ENCODE measurements around the gene ALDH16A1. TPM values are rescaled to one million over a fixed set of nuclear protein-coding genes. Genes with fewer than 3 reads are reported as not detected.
"Not testable (repeated sequence)": the region's sequence is repeated elsewhere in the genome, so short reads cannot be mapped to it uniquely, and the experiment has no call there.

The ALDH16A1 gene
- total RNA-seq, 2 donors from 2014 or later: 25.9 to 38.9 TPM

DNA sequence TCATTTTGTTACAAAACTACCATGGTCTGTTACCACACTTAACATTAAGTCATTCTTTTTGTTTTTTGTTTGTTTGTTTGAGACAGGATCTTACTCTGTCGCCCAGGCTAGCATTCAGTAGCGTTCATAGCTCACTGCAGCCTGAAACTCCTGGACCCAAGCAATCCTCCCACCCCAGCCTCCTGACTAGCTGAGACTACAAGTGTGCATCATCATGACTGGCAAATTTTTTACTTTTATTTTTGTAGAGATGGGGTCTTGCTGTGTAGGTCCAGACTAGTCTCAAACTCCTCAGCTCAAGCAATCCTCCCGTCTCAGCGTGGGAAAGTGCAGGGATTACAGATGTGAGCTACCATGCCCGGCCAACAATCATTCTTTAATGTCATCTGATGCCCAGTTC, 3.3 kb downstream of the ALDH16A1 start:
- peak overlapping the region in 1 of 4 donors; percentile 36 for H3K27ac ChIP-seq
- intact Hi-C loops (cut with DNase I): no loop called here

DNA sequence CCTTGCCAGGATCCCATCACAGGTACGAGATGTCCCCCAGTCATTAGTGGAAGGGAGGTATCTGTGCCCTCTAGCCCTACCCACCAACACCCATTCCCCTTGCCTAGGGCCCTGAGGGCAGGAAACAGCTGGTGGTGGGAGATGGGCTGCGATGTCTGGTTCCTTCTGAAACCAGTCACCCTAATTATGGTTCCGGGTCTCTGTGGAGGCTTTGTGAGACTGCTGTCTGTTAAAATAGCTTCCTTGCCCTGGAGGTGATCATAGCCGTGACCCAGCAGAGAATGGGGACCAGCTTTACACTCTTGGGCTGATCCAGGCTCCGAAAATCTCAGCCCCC, 5.5 kb downstream of the ALDH16A1 start:
- Histone ChIP-seq H3K4me3 (no peak overlapping the region), H3K9me3 (no peaks in the 10 kb centered on the region), H3K4me1 (peaks cover 11% of the 10 kb centered on the region), H3K27ac (no peak overlapping the region), H3K27me3 (no peaks in the 10 kb centered on the region), H3K36me3 (replicated peaks in 1 of 2; ENCODE audit: insufficient read depth in 1 of 2, low read depth in 2 of 2) (no peaks in the 10 kb centered on the region)
- DNase-seq (no peak), ATAC-seq (no peak)
- 88 to 90% methylated on average over 5 of the region's 5 CpGs for WGBS, 2 donors
- intact Hi-C loops (cut with DNase I): no loop called here
- TF ChIP-seq, protein P1, sequence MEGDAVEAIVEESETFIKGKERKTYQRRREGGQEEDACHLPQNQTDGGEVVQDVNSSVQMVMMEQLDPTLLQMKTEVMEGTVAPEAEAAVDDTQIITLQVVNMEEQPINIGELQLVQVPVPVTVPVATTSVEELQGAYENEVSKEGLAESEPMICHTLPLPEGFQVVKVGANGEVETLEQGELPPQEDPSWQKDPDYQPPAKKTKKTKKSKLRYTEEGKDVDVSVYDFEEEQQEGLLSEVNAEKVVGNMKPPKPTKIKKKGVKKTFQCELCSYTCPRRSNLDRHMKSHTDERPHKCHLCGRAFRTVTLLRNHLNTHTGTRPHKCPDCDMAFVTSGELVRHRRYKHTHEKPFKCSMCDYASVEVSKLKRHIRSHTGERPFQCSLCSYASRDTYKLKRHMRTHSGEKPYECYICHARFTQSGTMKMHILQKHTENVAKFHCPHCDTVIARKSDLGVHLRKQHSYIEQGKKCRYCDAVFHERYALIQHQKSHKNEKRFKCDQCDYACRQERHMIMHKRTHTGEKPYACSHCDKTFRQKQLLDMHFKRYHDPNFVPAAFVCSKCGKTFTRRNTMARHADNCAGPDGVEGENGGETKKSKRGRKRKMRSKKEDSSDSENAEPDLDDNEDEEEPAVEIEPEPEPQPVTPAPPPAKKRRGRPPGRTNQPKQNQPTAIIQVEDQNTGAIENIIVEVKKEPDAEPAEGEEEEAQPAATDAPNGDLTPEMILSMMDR (IDR thresholded peaks at IDR 0.05): no peak
- TF ChIP-seq POLR2A (IDR thresholded peaks at IDR 0.05): no peak

More for the DNA sequence above, 3.3 kb downstream of the ALDH16A1 start:
- DNase-seq (no peak), ATAC-seq (no peak)
- H3K36me3 ChIP-seq (replicated peaks in 1 of 2; ENCODE audit: insufficient read depth in 1 of 2, low read depth in 2 of 2): no peaks in the 10 kb centered on the region
- H3K9me3 ChIP-seq: no peaks in the 10 kb centered on the region
- TF ChIP-seq POLR2A (IDR thresholded peaks at IDR 0.05): no peak
- TF ChIP-seq, protein P1 (IDR thresholded peaks at IDR 0.05): no peak
- peaks cover 18% of the 10 kb centered on the region for H3K4me1 ChIP-seq
- WGBS, 2 donors: 82 to 83% methylated on average over 5 of the region's 5 CpGs
- no peaks in the 10 kb centered on the region for H3K27me3 ChIP-seq
- no peak overlapping the region for H3K4me3 ChIP-seq

DNA sequence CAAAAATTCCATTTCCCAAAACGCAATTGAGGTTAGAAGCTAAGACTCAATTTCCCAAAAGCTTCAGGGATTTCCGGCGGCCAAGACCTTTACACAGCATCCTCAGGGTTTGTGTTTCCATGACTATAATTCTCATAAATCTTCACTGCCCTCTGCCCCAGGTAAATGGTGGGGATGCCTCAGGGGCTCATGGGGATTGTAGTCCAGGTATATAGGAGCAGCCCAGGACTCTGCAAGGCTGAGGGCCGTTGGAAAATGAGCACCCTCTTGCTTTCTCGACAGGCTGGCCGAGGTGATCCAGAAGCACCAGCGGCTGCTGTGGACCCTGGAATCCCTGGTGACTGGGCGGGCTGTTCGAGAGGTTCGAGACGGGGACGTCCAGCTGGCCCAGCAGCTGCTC, 6.4 kb downstream of the ALDH16A1 start:
- no peak overlapping the region for H3K4me3 ChIP-seq
- no peaks in the 10 kb centered on the region for H3K36me3 ChIP-seq (replicated peaks in 1 of 2; ENCODE audit: insufficient read depth in 1 of 2, low read depth in 2 of 2)
- WGBS, 2 donors: 86 to 89% methylated on average over 4 to 12 of the region's 12 CpGs
- DNase-seq: no peak
- no peaks in the 10 kb centered on the region for H3K9me3 ChIP-seq
- no peak overlapping the region for H3K27ac ChIP-seq
- intact Hi-C loops (cut with DNase I): no loop called here
- TF ChIP-seq POLR2A (IDR thresholded peaks at IDR 0.05): no peak
- TF ChIP-seq, protein P1 (IDR thresholded peaks at IDR 0.05): no peak
- H3K4me1 ChIP-seq: peaks cover 2% of the 10 kb centered on the region
- no peaks in the 10 kb centered on the region for H3K27me3 ChIP-seq
- no peak for ATAC-seq

DNA sequence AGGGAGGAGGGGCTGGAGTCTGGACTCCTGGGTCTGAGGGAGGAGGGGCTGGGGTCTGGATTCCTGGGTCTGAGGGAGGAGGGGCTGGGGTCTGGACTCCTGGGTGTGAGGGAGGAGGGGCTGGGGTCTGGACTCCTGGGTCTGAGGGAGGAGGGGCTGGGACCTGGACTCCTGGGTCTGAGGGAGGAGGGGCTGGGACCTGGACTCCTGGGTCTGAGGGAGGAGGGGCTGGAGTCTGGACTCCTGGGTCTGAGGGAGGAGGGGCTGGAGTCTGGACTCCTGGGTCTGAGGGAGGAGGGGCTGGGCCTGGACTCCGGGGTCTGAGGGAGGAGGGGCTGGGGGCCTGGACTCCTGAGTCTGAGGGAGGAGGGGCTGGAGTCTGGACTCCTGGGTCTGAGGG, 8.1 kb downstream of the ALDH16A1 start:
- DNase-seq; H3K27me3 ChIP-seq; intact Hi-C loops (cut with DNase I); H3K36me3 ChIP-seq (replicated peaks in 1 of 2; ENCODE audit: insufficient read depth in 1 of 2, low read depth in 2 of 2); H3K27ac ChIP-seq; H3K9me3 ChIP-seq; H3K4me3 ChIP-seq; H3K4me1 ChIP-seq; ATAC-seq: not testable (repeated sequence)
- WGBS, 2 donors: 100% methylated on average over 1 of the region's 1 CpG; no CpG with 5 or more reads in 1 of the 2 donors

DNA sequence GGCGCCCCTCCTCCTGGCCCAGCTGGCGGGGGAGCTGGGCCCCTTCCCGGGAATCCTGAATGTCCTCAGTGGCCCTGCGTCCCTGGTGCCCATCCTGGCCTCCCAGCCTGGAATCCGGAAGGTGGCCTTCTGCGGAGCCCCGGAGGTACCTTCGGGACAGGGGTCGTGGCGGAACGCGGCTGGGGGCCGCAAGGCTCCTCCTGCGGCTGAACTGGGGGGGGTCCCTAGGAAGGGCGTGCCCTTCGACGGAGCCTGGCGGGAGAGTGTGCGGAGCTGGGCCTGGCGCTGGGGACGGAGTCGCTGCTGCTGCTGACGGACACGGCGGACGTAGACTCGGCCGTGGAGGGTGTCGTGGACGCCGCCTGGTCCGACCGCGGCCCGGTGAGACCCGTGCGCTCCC, 8.6 kb downstream of the ALDH16A1 start:
- Histone ChIP-seq H3K4me1 (no peaks in the 10 kb centered on the region), H3K9me3 (no peaks in the 10 kb centered on the region), H3K27me3 (no peaks in the 10 kb centered on the region), H3K4me3 (no peak overlapping the region), H3K36me3 (replicated peaks in 1 of 2; ENCODE audit: insufficient read depth in 1 of 2, low read depth in 2 of 2) (peaks cover 0 to 7% of the 10 kb centered on the region in 2 donors), H3K27ac (no peak overlapping the region)
- ATAC-seq (no peak), DNase-seq (no peak)
- 96 to 98% methylated on average over 21 to 24 of the region's 37 CpGs for WGBS, 2 donors
- no peak for TF ChIP-seq POLR2A (IDR thresholded peaks at IDR 0.05)
- TF ChIP-seq, protein P1 (IDR thresholded peaks at IDR 0.05): no peak
- intact Hi-C loops (cut with DNase I): no loop called here

All from body of pancreas (tissue), 4 donors.